ENCODE results near the gene AP1S2. TPM values are rescaled to one million over a fixed set of nuclear protein-coding genes. Genes with fewer than 3 reads are reported as not detected.

The AP1S2 gene
- total RNA-seq, 1 donor, result 51.3 TPM

Other genes with a start within 250 kb of the AP1S2 start
- gene CLTRN, start 190.0 kb downstream of the AP1S2 start, total RNA-seq (ENCODE audit: low replicate concordance), result 0.18 TPM in 1 of 2 replicates, not detected in the other
- gene CA5B, start 116.5 kb downstream of the AP1S2 start, total RNA-seq (ENCODE audit: low replicate concordance), result 9.1 and 39.6 TPM in 2 replicates
- 3.4 and 6.0 TPM in 2 replicates for gene ZRSR2, start 64.3 kb downstream of the AP1S2 start, total RNA-seq (ENCODE audit: low replicate concordance)

Data from fibroblast of the aortic adventitia (primary cell).